Activated naive CD8-positive, alpha-beta T cell (primary cell): ENCODE measurements around the gene SMIM5.

Experiments
- H3K27ac Mint-ChIP-seq: one replicate; pipeline ENCODE4 v1.8.0; 2021; ENCODE audit warnings: mixed read lengths
- H3K27me3 Mint-ChIP-seq: one replicate; pipeline ENCODE4 v1.8.0; 2021; ENCODE audit warnings: mixed read lengths
- H3K36me3 Mint-ChIP-seq: one replicate; pipeline ENCODE4 v1.8.0; 2021; ENCODE audit warnings: mixed read lengths
- H3K4me1 Mint-ChIP-seq: one replicate; pipeline ENCODE4 v1.8.0; 2021; ENCODE audit warnings: low read depth, mixed read lengths
- H3K4me3 Mint-ChIP-seq: one replicate; pipeline ENCODE4 v1.8.0; 2021; ENCODE audit warnings: mild to moderate bottlenecking, mixed read lengths
- H3K9me3 Mint-ChIP-seq: one replicate; pipeline ENCODE4 v1.8.0; 2021; ENCODE audit warnings: low read depth, mixed read lengths

The SMIM5 gene

DNA sequence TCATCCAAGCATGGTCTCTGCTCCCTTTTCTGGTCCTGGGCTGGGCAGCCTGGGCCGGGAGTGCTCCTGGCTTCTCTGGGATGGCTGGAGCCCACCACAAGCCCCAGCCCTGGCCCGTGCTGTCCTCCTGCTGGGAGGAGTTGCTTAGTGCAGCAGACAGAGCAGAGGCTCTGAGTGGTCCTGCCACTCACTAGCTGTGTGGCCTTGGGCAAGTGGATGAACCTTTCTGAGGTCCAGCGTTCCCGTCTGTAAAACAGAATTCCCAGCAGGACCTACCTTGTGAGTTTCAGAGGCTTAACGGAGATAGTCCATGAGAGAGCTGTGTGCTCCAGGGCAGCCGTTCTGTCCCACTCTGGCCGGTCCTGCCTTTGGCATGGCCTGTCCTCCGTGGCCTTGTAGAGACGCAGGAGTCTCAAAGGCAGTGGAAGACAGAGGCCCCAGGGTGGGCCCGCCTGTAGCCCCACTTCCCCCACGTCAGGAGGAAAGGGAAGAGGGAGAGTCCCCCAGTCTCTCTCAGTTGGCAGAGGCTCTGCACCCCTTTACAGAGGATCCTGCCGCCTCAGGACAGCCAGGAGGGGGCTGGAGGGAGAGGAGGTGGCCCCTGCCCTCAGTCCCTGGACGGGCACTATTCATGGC lies 37.8 kb upstream of the SMIM5 start:
- Mint-ChIP-seq H3K27me3 (no peaks in the 10 kb centered on the region), H3K27ac (no peak overlapping the region), H3K4me1 (no peaks in the 10 kb centered on the region), H3K36me3 (no peaks in the 10 kb centered on the region), H3K4me3 (no peak overlapping the region), H3K9me3 (no peaks in the 10 kb centered on the region)

GRCh38 chr17:75595920-75596313 lies 37.3 kb upstream of the SMIM5 start:
- Mint-ChIP-seq H3K27ac (no peak overlapping the region), H3K9me3 (no peaks in the 10 kb centered on the region), H3K27me3 (no peaks in the 10 kb centered on the region), H3K4me3 (no peak overlapping the region), H3K4me1 (no peaks in the 10 kb centered on the region), H3K36me3 (no peaks in the 10 kb centered on the region)

- no peaks in the 10 kb centered on the region for H3K9me3 Mint-ChIP-seq
- H3K27me3 Mint-ChIP-seq, result no peaks in the 10 kb centered on the region
- H3K4me3 Mint-ChIP-seq, result no peak overlapping the region
- H3K4me1 Mint-ChIP-seq, result no peaks in the 10 kb centered on the region
- H3K27ac Mint-ChIP-seq, result no peak overlapping the region
- no peaks in the 10 kb centered on the region for H3K36me3 Mint-ChIP-seq
Observed at GRCh38 chr17:75596320-75597087, 36.7 kb upstream of the SMIM5 start.

DNA sequence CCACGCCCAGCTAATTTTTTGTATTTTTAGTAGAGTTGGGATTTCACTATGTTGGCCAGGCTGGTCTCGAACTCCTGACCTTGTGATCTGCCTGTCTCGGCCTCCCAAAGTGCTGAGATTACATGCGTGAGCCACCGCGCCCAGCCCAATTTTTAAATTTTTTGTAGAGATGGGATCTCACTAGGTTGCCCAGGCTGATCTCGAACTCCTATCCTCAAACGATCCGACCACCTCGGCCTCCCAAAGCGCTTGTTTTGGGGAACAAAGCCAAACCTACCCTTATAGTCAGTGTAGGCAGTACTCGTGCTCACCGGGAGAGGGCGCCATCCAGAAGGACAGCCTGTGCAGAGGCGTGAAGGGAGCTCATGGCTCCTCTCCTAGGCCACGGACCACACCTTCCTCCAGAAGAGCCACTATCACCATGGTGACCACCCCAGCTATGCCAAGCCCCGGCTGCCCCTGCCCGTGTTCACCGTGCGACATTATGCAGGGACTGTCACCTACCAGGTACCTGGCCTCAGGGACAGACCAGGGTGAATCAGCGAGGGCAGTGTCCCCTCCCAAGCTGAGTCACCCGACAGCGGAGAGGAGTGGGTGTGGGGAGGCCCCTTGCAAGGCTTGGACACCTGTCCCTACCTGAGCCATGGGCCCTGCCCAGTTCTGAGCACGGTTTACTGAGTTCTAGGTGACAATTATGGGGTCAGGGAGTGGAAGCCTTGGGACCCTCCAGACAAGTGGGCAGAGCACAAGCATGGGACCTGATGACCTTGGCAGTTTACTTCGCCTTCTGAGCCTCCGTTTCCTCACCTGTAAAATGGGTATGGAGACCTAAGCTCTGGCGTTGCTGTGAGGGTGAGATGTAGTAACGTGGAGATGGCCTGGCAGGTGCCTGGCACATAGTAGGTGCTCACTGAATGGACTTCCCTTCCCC lies 31.9 kb upstream of the SMIM5 start:
- peaks cover 2% of the 10 kb centered on the region for H3K4me1 Mint-ChIP-seq
- no peak overlapping the region for H3K4me3 Mint-ChIP-seq
- no peaks in the 10 kb centered on the region for H3K27me3 Mint-ChIP-seq
- no peaks in the 10 kb centered on the region for H3K9me3 Mint-ChIP-seq
- H3K36me3 Mint-ChIP-seq, result no peaks in the 10 kb centered on the region
- no peak overlapping the region for H3K27ac Mint-ChIP-seq

DNA sequence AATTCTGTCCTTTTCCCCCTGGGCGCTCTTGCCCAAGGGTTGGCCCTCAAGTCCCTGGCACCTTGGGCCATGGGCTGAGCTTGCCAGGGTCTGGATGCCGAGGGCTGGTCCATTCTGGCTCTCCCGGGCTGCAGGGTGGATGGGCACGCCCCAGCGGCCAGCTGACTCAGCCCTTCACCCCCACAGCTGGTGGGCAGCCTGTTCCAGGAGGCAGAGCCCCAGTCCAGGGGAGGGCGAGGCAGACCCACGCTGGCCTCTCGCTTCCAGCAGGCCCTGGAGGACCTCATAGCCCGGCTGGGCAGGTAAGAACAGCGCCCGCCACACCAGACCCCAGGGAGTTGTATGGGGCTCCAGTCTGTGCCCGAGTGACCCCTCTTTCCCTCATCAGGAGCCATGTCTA lies 30.6 kb upstream of the SMIM5 start:
- Mint-ChIP-seq H3K4me3 (no peak overlapping the region), H3K27ac (no peak overlapping the region), H3K9me3 (no peaks in the 10 kb centered on the region), H3K36me3 (no peaks in the 10 kb centered on the region), H3K4me1 (peaks cover 2% of the 10 kb centered on the region), H3K27me3 (no peaks in the 10 kb centered on the region)

DNA sequence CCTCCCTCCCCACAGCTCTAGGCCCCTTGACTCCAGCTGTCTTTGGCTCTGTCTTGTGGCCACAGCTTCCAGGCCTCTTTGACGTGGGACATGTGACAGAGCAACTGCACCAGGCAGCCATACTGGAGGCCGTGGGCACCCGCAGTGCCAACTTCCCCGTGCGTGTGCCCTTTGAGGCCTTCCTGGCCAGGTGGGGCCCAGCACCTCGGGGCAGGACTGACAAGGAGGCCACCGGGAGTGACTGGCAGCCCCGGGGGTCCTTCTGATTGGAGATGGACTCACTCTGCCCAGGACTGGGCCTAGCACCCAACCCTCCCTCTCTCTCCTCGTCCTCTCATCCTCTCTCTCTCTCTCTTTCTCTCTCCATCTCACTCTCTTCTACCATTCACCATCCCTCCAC lies 30.1 kb upstream of the SMIM5 start:
- no peaks in the 10 kb centered on the region for H3K9me3 Mint-ChIP-seq
- no peaks in the 10 kb centered on the region for H3K27me3 Mint-ChIP-seq
- H3K4me3 Mint-ChIP-seq, result no peak overlapping the region
- H3K36me3 Mint-ChIP-seq, result no peaks in the 10 kb centered on the region
- peaks cover 2% of the 10 kb centered on the region for H3K4me1 Mint-ChIP-seq
- H3K27ac Mint-ChIP-seq, result no peak overlapping the region

GRCh38 chr17:75604034-75604695 lies 29.1 kb upstream of the SMIM5 start:
- no peaks in the 10 kb centered on the region for H3K27me3 Mint-ChIP-seq
- no peak overlapping the region for H3K4me3 Mint-ChIP-seq
- H3K4me1 Mint-ChIP-seq, result peaks cover 2% of the 10 kb centered on the region
- H3K27ac Mint-ChIP-seq, result no peak overlapping the region
- no peaks in the 10 kb centered on the region for H3K9me3 Mint-ChIP-seq
- no peaks in the 10 kb centered on the region for H3K36me3 Mint-ChIP-seq

DNA sequence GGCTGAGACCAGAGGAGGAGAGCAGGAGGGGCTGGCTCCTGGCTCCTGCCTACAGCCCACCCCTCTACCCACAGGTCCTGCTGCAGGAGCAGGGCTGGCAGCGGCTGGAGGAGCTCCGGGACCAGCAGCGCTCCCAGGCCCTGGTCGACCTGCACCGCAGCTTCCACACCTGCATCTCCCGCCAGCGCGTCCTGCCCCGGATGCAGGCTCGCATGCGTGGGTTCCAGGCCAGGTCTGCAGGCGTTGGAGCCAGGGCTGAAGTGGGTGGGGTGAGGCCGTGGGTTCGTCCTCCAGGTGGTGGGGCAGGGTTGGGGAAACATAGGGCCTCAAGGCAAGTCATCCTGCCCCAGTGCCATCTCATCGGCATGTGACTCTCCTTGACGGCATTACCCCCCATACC lies 27.4 kb upstream of the SMIM5 start:
- H3K4me1 Mint-ChIP-seq, result peaks cover 2% of the 10 kb centered on the region
- H3K4me3 Mint-ChIP-seq, result no peak overlapping the region
- no peak overlapping the region for H3K27ac Mint-ChIP-seq
- no peaks in the 10 kb centered on the region for H3K27me3 Mint-ChIP-seq
- no peaks in the 10 kb centered on the region for H3K9me3 Mint-ChIP-seq
- H3K36me3 Mint-ChIP-seq, result no peaks in the 10 kb centered on the region

DNA sequence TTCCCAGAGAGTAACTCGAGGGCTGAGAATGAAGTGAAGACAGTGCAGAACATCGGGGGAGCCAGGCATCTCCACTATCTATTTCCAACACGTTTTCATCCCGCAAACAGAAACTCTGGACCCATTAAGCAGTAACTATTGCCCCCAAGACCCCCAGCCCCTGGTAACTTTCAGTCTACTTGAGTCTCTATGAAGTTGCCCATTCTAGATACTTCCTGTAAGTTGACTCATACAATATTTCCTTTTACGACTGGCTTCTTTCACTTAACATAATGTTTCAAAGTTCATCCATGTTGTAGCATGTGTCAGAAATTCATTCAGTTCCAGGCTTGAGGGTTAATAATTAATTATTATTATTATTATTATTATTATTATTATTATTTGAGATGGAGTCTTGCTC lies 26.1 kb upstream of the SMIM5 start:
- Mint-ChIP-seq H3K27ac (no peak overlapping the region), H3K4me3 (no peak overlapping the region), H3K27me3 (no peaks in the 10 kb centered on the region), H3K9me3 (no peaks in the 10 kb centered on the region), H3K36me3 (peaks cover 2% of the 10 kb centered on the region), H3K4me1 (peaks cover 2% of the 10 kb centered on the region)

- no peak overlapping the region for H3K4me3 Mint-ChIP-seq
- H3K36me3 Mint-ChIP-seq, result peaks cover 2% of the 10 kb centered on the region
- H3K9me3 Mint-ChIP-seq, result no peaks in the 10 kb centered on the region
- no peaks in the 10 kb centered on the region for H3K4me1 Mint-ChIP-seq
- H3K27ac Mint-ChIP-seq, result no peak overlapping the region
- H3K27me3 Mint-ChIP-seq, result no peaks in the 10 kb centered on the region
Observed at GRCh38 chr17:75610103-75610984, 22.9 kb upstream of the SMIM5 start.

DNA sequence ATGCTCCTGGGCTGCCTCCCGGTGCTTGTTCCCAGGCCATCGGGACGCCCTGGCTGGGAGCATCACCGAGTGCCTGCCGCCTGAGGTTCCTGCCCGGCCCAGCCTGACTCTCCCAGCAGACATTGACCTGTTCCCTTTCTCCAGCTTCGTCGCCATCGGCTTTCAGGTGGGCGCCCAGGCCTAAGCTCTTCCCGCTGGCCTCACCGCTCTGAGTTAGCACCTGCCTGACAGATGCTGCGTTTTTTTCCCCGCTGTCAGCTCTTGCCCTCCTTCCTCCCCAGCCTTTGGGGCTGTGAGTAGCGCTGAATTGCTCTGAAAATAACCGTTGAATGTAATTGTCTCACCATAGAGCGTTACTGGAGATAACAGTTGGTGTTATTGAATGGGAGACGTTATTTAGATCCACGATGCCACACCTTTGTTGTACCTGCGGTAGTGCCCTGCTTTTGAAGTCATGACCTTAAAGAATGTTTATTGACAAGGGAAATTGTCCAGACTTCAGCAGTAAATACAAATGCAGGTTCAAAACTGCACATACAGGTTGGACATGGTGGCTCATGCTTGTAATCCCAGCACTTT lies 21.3 kb upstream of the SMIM5 start:
- Mint-ChIP-seq H3K27ac (no peak overlapping the region), H3K4me1 (no peaks in the 10 kb centered on the region), H3K9me3 (no peaks in the 10 kb centered on the region), H3K4me3 (no peak overlapping the region), H3K27me3 (no peaks in the 10 kb centered on the region), H3K36me3 (peaks cover 2% of the 10 kb centered on the region)

- Mint-ChIP-seq H3K4me1 (no peaks in the 10 kb centered on the region), H3K36me3 (peaks cover 2% of the 10 kb centered on the region), H3K27me3 (no peaks in the 10 kb centered on the region), H3K4me3 (no peak overlapping the region), H3K9me3 (no peaks in the 10 kb centered on the region), H3K27ac (no peak overlapping the region)
Observed at GRCh38 chr17:75612906-75613626, 20.2 kb upstream of the SMIM5 start.

GRCh38 chr17:75614006-75614405 lies 19.2 kb upstream of the SMIM5 start:
- no peak overlapping the region for H3K27ac Mint-ChIP-seq

More at GRCh38 chr17:75614006-75614405, 19.2 kb upstream of the SMIM5 start:
- H3K4me1 Mint-ChIP-seq, result no peaks in the 10 kb centered on the region
- H3K27me3 Mint-ChIP-seq, result no peaks in the 10 kb centered on the region
- H3K4me3 Mint-ChIP-seq, result no peak overlapping the region
- H3K9me3 Mint-ChIP-seq, result no peaks in the 10 kb centered on the region
- H3K36me3 Mint-ChIP-seq, result peaks cover 2% of the 10 kb centered on the region
